Stomach smooth muscle (tissue), 2 donors: ENCODE measurements around the gene NUDT4B.
"Not testable (repeated sequence)": the region's sequence is repeated elsewhere in the genome, so short reads cannot be mapped to it uniquely, and the experiment has no call there.

Experiments
- H3K27ac ChIP-seq: one replicate; pipeline ENCODE4 v1.7.0; 2013; ENCODE audit warnings: mild to moderate bottlenecking, low read length, inconsistent platforms
- H3K27me3 ChIP-seq, 2 donors: one replicate each; pipeline ENCODE4 v1.7.0; 2013; ENCODE audit warnings: low read length in 2 of 2; ENCODE audit not compliant: insufficient read depth in 2 of 2, control insufficient read depth in 1 of 2
- H3K36me3 ChIP-seq, 2 donors: one replicate each; pipeline ENCODE4 v1.7.0; 2013; ENCODE audit warnings: low read length in 2 of 2; ENCODE audit not compliant: control insufficient read depth in 2 of 2, insufficient read depth in 2 of 2
- H3K4me1 ChIP-seq: one replicate; pipeline ENCODE4 v1.7.0; 2013; ENCODE audit warnings: low read length; ENCODE audit not compliant: control insufficient read depth, insufficient read depth
- H3K4me3 ChIP-seq, 2 donors: one replicate each; pipeline ENCODE4 v1.7.0; 2013; ENCODE audit warnings: low read length in 2 of 2
- H3K9ac ChIP-seq, 2 donors: one replicate each; pipeline ENCODE4 v1.7.0; 2013; ENCODE audit warnings: low read length in 2 of 2, mild to moderate bottlenecking in 1 of 2
- H3K9me3 ChIP-seq, 2 donors: one replicate each; pipeline ENCODE4 v1.7.0; 2013; ENCODE audit warnings: low read length in 2 of 2; ENCODE audit not compliant: control insufficient read depth in 2 of 2
- donor health status: healthy.
- donor health status: Pancreatic carcinoma.

NUDT4B gene

GRCh38 chr1:148720918-148721317 is 27.7 kb upstream of the NUDT4B start:
- not testable (repeated sequence) for H3K4me1 ChIP-seq

GRCh38 chr1:148722758-148723157 is 25.8 kb upstream of the NUDT4B start:
- not testable (repeated sequence) for H3K27ac ChIP-seq, H3K4me1 ChIP-seq, H3K27me3 ChIP-seq, H3K9me3 ChIP-seq, H3K9ac ChIP-seq, H3K36me3 ChIP-seq, H3K4me3 ChIP-seq

More at GRCh38 chr1:148720918-148721317, 27.7 kb upstream of the NUDT4B start:
- H3K36me3 ChIP-seq, H3K27ac ChIP-seq, H3K9ac ChIP-seq, H3K27me3 ChIP-seq, H3K9me3 ChIP-seq, H3K4me3 ChIP-seq: not testable (repeated sequence)

- not testable (repeated sequence) for H3K4me1 ChIP-seq, H3K27me3 ChIP-seq, H3K9me3 ChIP-seq, H3K9ac ChIP-seq, H3K27ac ChIP-seq, H3K36me3 ChIP-seq, H3K4me3 ChIP-seq
These were observed 25.1 kb upstream of the NUDT4B start for GRCh38 chr1:148723515-148723914.

GRCh38 chr1:148724872-148725271 is 23.7 kb upstream of the NUDT4B start:
- H3K4me1 ChIP-seq, H3K27me3 ChIP-seq, H3K9me3 ChIP-seq, H3K9ac ChIP-seq, H3K27ac ChIP-seq, H3K4me3 ChIP-seq, H3K36me3 ChIP-seq: not testable (repeated sequence)

GRCh38 chr1:148727862-148728261 is 20.7 kb upstream of the NUDT4B start:
- not testable (repeated sequence) for H3K9me3 ChIP-seq, H3K4me3 ChIP-seq, H3K9ac ChIP-seq, H3K27me3 ChIP-seq, H3K4me1 ChIP-seq, H3K36me3 ChIP-seq, H3K27ac ChIP-seq

- H3K9me3 ChIP-seq, H3K4me1 ChIP-seq, H3K4me3 ChIP-seq, H3K9ac ChIP-seq, H3K27me3 ChIP-seq, H3K36me3 ChIP-seq, H3K27ac ChIP-seq: not testable (repeated sequence)
These were observed 19.4 kb upstream of the NUDT4B start for GRCh38 chr1:148729128-148729527.

- H3K9me3 ChIP-seq, H3K4me3 ChIP-seq, H3K36me3 ChIP-seq, H3K9ac ChIP-seq, H3K4me1 ChIP-seq, H3K27me3 ChIP-seq, H3K27ac ChIP-seq: not testable (repeated sequence)
These were observed 19.0 kb upstream of the NUDT4B start for GRCh38 chr1:148729541-148729940.

- not testable (repeated sequence) for H3K27me3 ChIP-seq, H3K36me3 ChIP-seq, H3K27ac ChIP-seq, H3K4me1 ChIP-seq, H3K9ac ChIP-seq, H3K4me3 ChIP-seq, H3K9me3 ChIP-seq
These were observed 16.3 kb upstream of the NUDT4B start for GRCh38 chr1:148732277-148732676.

- H3K27me3 ChIP-seq, H3K9ac ChIP-seq, H3K9me3 ChIP-seq, H3K36me3 ChIP-seq, H3K4me3 ChIP-seq, H3K4me1 ChIP-seq, H3K27ac ChIP-seq: not testable (repeated sequence)
These were observed 14.8 kb upstream of the NUDT4B start for GRCh38 chr1:148733585-148734310.

GRCh38 chr1:148734311-148734662 is 14.3 kb upstream of the NUDT4B start:
- not testable (repeated sequence) for H3K27ac ChIP-seq, H3K4me3 ChIP-seq, H3K9ac ChIP-seq, H3K4me1 ChIP-seq, H3K36me3 ChIP-seq, H3K9me3 ChIP-seq, H3K27me3 ChIP-seq

GRCh38 chr1:148735538-148735937 is 13.0 kb upstream of the NUDT4B start:
- not testable (repeated sequence) for H3K9me3 ChIP-seq, H3K27me3 ChIP-seq, H3K36me3 ChIP-seq, H3K27ac ChIP-seq, H3K4me1 ChIP-seq, H3K4me3 ChIP-seq, H3K9ac ChIP-seq
